Esophagus muscularis mucosa (tissue), 3 donors: ENCODE results near the gene KCNAB1.

Experiments
- POLR2A ChIP-seq: fragments of 450-650 bp; IDR thresholded peaks from one replicate; pipeline ENCODE4 v1.6.1; 2017; ENCODE audit warnings: antibody characterized with exemption, moderate library complexity, mild to moderate bottlenecking, low read depth
- POLR2AphosphoS5 ChIP-seq, 2 donors: sonication (generic); formaldehyde crosslinking; IDR thresholded peaks; one replicate each; pipeline ENCODE4 v1.6.1; 2017; ENCODE audit warnings: antibody characterized with exemption in 2 of 2
- TF ChIP-seq, protein P1 (sequence below), 3 experiments: fragments of 200-600 bp in 2 of 3; fragments of 450-650 bp in 1 of 3; sonication (generic) in 2 of 3; IDR thresholded peaks; one replicate each; pipeline ENCODE4 v1.5.1; 2017 to 2019; ENCODE audit warnings: antibody characterized with exemption in 3 of 3, mild to moderate bottlenecking in 2 of 3, moderate library complexity in 1 of 3

DNA sequence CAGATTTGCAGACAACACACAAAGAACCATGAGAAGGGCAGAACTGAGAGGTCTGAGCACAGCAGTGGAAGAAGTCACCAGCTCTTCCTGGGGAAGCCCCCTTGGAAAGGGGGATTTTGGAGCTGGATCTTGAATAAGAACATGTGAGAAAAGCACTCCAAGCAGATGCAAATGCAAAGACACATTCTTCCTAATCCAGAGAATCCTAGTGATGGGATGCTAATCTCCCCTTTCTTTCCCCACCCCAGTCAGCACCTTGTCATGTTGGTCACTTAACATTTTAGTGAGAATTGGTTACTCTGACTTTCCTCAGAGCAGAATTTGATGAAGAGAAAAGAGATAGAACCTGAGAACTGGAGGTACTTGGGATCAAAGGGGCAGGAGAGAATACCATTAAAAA is 286.0 kb downstream of the KCNAB1 start:
- TF ChIP-seq, protein P1, sequence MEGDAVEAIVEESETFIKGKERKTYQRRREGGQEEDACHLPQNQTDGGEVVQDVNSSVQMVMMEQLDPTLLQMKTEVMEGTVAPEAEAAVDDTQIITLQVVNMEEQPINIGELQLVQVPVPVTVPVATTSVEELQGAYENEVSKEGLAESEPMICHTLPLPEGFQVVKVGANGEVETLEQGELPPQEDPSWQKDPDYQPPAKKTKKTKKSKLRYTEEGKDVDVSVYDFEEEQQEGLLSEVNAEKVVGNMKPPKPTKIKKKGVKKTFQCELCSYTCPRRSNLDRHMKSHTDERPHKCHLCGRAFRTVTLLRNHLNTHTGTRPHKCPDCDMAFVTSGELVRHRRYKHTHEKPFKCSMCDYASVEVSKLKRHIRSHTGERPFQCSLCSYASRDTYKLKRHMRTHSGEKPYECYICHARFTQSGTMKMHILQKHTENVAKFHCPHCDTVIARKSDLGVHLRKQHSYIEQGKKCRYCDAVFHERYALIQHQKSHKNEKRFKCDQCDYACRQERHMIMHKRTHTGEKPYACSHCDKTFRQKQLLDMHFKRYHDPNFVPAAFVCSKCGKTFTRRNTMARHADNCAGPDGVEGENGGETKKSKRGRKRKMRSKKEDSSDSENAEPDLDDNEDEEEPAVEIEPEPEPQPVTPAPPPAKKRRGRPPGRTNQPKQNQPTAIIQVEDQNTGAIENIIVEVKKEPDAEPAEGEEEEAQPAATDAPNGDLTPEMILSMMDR (IDR thresholded peaks at IDR 0.05), result no peak
- TF ChIP-seq POLR2A (no peak), POLR2AphosphoS5 (IDR thresholded peaks at IDR 0.05) (no peak)
